ENCODE data around the gene RAB3A.

The RAB3A gene, protein sequence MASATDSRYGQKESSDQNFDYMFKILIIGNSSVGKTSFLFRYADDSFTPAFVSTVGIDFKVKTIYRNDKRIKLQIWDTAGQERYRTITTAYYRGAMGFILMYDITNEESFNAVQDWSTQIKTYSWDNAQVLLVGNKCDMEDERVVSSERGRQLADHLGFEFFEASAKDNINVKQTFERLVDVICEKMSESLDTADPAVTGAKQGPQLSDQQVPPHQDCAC

GRCh38 chr19:18203863-18204393, at the start of gene RAB3A:
Gene RAB3A, minus strand, starts transcription at chr19:18204042. Its CDS starts 1,302 bp downstream, at chr19:18202740.
- peak; percentile 97 for DNase-seq (ENCODE audit: low spot score)

GRCh38 chr19:18253130-18253529, 49.3 kb upstream of the RAB3A start:
- DNase-seq (ENCODE audit: low spot score): no peak

DNA sequence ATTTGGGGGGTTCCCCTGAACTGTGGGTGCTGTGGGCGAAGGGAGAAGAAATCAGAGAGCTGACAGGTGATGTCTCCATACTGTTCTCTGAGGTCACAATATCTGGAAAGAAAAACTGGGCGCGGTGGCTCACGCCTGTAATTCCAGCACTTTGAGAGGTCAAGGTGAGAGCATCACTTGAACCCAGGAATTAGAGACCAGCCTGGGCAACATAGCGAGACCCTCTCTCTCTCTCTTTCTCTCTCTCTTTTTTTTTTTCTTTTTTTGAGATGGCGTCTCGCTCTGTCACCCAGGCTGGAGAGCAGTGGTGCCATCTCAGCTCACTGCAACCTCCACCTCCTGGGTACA, 48.5 kb upstream of the RAB3A start:
- no peak for DNase-seq (ENCODE audit: low spot score)

DNA sequence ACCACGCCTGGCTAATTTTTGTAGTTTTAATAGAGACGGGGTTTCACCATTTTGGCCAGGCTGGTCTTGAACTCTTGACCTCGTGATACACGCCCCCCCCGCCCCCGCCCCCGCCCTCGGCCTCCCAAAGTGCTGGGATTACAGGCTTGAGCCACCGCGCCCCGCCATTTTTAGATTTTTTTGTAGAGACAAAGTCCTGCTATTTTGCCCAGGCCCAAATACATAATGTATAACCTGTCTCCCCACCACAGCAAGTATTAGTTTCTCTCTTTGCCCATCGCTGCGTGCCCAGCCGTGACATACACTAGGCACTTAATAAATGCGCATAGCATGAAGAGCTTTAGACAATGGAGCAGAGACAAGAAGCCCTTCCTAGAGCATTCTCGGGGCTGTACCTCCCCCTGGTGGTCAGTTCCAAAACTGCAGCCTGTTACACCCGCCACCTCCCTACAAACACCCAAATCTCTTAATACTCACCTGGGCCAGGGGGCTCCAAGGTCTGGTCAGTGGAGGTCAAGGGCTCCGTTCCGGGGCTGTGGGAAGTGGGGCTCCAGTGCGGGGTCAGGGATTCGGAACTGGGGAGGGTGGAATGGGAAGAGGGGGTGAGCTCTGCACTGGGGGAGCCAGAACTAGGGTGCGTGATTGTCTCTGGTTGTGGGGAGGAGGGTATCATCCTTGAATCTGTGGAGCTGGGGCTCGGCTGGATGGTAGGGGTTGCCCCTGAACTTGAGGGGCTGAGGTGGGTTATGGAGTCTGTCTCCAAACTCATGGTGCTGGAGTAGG, 47.9 kb upstream of the RAB3A start:
- peak; percentile 80 for DNase-seq (ENCODE audit: low spot score)

- no peak for DNase-seq (ENCODE audit: low spot score)
Measured at GRCh38 chr19:18249834-18250233, 46.0 kb upstream of the RAB3A start.

- no peak for DNase-seq (ENCODE audit: low spot score)
Measured at GRCh38 chr19:18245297-18245696, 41.5 kb upstream of the RAB3A start.

GRCh38 chr19:18239303-18239702, 35.5 kb upstream of the RAB3A start:
- DNase-seq (ENCODE audit: low spot score): no peak

DNA sequence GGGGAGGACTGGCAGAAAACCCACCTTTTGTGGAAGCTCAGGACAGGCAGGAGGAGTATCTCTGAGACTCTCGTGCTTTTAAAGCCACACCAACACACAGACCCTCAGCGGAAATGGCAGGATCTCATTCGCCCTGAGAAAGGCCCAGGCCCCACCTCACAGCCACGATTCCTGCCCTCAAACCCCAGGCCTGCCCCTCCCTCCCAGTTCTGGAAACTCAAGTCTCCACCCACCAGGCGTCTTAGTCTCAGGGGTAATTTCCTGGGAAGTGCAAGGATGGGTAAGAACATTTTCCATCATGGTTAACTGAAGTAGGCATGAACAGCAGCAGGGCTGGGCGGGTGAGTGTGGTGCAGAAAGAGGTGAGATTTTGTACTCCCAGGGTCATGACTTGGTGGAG, 30.4 kb upstream of the RAB3A start:
- no peak for DNase-seq (ENCODE audit: low spot score)

DNA sequence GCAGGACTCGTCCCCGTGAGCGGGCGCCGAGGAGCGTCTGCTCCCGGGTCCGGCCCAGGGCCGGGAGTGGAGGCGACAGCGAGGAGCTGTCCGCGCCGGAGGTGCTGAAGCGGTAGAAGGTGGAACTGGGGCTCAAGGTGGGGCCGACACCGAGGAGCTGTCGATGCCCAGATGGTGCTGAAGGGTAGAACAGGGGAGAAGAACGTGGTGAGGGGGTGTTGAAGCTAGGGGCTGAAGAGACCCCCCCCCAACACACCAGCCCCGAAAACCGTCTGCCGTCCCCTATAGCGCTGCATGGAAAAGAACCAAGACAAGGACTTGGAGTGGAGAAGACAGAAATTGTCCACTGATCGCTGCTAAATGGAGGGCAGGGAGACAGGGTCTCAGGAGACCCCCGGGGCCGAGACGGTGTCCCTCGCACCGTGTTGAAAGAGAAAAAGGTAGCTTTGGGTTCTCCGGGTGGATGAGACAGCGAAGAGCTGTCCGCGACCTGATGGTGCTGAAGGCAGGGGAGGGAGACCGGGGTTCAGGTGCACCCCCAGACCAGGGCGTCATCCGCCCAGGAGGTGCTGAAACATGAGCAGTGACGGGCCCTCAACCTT, 29.5 kb upstream of the RAB3A start:
- DNase-seq (ENCODE audit: low spot score): peak; percentile 85

DNA sequence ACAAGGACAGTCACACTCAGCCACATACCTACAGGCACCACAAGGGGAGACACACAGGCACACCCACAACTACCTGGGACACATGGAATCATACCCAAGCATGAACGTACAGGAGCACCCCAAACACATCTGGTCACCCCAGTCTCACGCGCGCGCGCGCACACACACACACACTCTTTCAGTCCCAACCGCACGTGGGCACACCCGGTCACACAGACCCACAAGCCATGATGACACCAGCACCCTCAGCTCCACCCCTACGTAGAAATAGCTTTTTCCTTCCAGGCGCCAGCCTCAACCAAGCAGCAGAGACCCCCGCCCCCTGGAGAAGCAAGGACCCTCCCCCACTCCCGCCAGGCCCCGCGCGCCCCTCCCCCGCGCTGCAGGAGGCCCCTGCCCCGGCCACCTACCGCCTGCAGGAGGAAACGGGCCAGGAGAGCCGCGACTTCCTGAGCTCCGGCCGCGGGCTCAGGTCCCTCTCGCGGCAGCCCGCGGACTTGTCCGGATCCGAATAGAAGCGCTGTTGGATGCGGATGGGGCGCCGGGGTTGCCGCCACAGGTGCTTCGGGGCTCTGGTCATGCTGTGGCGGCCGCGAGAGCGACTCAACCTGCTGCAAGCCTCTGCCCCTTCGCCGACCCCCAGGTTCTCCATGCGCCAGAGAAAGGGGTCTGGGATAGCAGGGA, 28.8 kb upstream of the RAB3A start:
- no peak for DNase-seq (ENCODE audit: low spot score)

GRCh38 chr19:18231775-18232174, 27.9 kb upstream of the RAB3A start:
- no peak for DNase-seq (ENCODE audit: low spot score)

- DNase-seq (ENCODE audit: low spot score): no peak
Measured at GRCh38 chr19:18230941-18231734, 27.3 kb upstream of the RAB3A start.

- DNase-seq (ENCODE audit: low spot score): no peak
Measured at GRCh38 chr19:18229915-18230314, 26.1 kb upstream of the RAB3A start.

DNA sequence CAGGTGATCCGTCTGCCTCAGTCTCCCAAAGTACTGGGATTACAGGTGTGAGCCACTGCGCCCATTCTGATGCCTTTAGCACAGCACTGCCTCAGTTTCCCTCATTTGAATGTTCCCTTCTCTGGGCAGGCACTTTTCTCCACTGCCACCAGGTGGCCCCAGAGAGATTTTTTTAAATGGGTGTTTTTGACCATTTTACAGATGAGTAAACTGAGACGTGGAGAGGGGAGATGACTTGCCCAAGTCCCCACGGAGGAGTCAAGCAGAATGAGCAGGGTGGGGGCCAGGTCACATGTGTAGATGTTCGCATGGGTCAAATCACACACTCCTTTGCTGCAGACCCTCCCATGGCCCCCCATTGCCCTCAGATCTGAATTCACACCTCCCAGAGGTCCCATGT, 25.6 kb upstream of the RAB3A start:
- no peak for DNase-seq (ENCODE audit: low spot score)

- DNase-seq (ENCODE audit: low spot score): no peak
Measured at GRCh38 chr19:18227781-18228271, 24.0 kb upstream of the RAB3A start.

DNA sequence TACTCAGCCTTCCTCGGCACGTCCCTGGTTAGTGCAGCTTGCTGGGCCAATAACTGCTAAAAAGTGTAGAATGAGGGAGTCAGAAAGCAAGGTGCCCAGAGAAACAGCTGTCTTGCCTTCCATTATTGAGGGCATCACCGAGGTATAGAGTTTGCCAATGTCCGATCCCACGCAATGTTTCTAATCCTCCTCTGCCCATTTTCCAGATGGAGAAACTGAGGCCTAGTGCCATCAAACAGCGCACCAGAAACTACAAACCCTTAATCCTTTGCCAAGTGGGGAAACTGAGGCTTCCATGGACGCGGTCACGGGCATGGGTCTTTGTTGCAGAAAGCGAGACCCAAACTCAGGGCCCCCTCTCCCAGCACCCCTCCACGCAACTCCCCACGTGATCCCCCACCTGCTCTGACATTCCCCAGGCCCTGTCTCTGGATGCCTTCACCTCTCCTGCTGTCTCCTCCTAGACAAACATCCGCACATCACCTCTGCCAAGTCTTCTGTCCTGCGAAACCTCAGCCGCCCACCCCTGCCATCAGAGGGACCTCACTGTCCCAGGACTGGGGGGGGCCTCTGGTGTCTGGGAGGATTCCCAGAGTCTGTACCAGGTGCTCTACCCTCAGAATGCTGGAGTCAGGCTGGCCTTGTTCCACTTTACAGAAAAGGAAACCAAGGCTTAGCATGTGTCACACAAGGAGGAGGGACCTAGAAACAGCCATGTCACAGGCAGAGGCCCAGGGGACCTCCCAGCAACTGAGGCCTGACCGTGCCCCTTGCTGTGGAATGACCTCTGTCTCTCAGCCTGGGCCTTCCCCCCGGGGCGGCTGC, 23.3 kb upstream of the RAB3A start:
- DNase-seq (ENCODE audit: low spot score): peak; percentile 30

GRCh38 chr19:18225702-18226468, 22.0 kb upstream of the RAB3A start, which contains the start of gene PDE4C:
Gene PDE4C, minus strand, starts transcription at chr19:18226438. Its CDS starts 23 bp downstream, at chr19:18226415.
- no peak for DNase-seq (ENCODE audit: low spot score)

- no peak for DNase-seq (ENCODE audit: low spot score)
Measured at GRCh38 chr19:18225355-18225701, 21.5 kb upstream of the RAB3A start.

- peak; percentile 86 for DNase-seq (ENCODE audit: low spot score)
Measured at GRCh38 chr19:18224525-18225354, 20.9 kb upstream of the RAB3A start.
